H9 (cell line): ENCODE measurements around the gene SRSF6. TPM values are rescaled to one million over a fixed set of nuclear protein-coding genes. Genes with fewer than 3 reads are reported as not detected.

Experiments
- DNase-seq: peaks from one replicate; pipeline ENCODE4 v3.0.0-alpha.2; 2017
- H2AFZ ChIP-seq: one replicate; pipeline ENCODE4 v1.6.1; 2013; ENCODE audit warnings: mild to moderate bottlenecking, low read length, control low read depth, moderate library complexity
- H2AK5ac ChIP-seq: 2 replicates; pipeline ENCODE4 v1.6.1; 2013; ENCODE audit warnings: low read length, control low read depth, mixed read lengths; ENCODE audit not compliant: insufficient read length
- H2BK120ac ChIP-seq: one replicate; pipeline ENCODE4 v1.6.1; 2013; ENCODE audit warnings: low read depth, mild to moderate bottlenecking, low read length, control low read depth, inconsistent platforms; ENCODE audit not compliant: poor library complexity, severe bottlenecking
- H2BK12ac ChIP-seq: 2 replicates; pipeline ENCODE4 v1.6.1; 2013; ENCODE audit warnings: low read length, control low read depth, mixed read lengths, low read depth; ENCODE audit not compliant: insufficient read length
- H2BK15ac ChIP-seq: 2 replicates; pipeline ENCODE4 v1.6.1; 2013; ENCODE audit warnings: low read depth, low read length, control low read depth
- H2BK20ac ChIP-seq: one replicate; pipeline ENCODE4 v1.6.1; 2013; ENCODE audit warnings: low read depth, mild to moderate bottlenecking, low read length, control low read depth, inconsistent platforms; ENCODE audit not compliant: poor library complexity, severe bottlenecking
- H2BK5ac ChIP-seq: 2 replicates; pipeline ENCODE4 v1.6.1; 2013; ENCODE audit warnings: low read length, control low read depth, mixed read lengths; ENCODE audit not compliant: insufficient read length
- H3K14ac ChIP-seq: 2 replicates; pipeline ENCODE4 v1.6.1; 2013; ENCODE audit warnings: low read length, control low read depth; ENCODE audit not compliant: insufficient read depth
- H3K18ac ChIP-seq: 2 replicates; pipeline ENCODE4 v1.6.1; 2013; ENCODE audit warnings: low read depth, mild to moderate bottlenecking, mixed read lengths, low read length, control low read depth; ENCODE audit not compliant: insufficient read length
- H3K23ac ChIP-seq: 2 replicates; pipeline ENCODE4 v1.6.1; 2013; ENCODE audit warnings: low read length, control low read depth, mixed read lengths, low read depth; ENCODE audit not compliant: insufficient read length
- H3K23me2 ChIP-seq: 2 replicates; pipeline ENCODE4 v1.6.1; 2013; ENCODE audit warnings: low read depth, mild to moderate bottlenecking, mixed read lengths, low read length, control low read depth; ENCODE audit not compliant: insufficient read length, poor library complexity, severe bottlenecking
- H3K27ac ChIP-seq: 2 replicates; pipeline ENCODE4 v1.5.1; 2013; ENCODE audit warnings: low read length, control low read depth, mixed read lengths, low read depth; ENCODE audit not compliant: insufficient read length
- H3K27me3 ChIP-seq: 2 replicates; pipeline ENCODE4 v1.6.1; 2013; ENCODE audit warnings: low read length, control low read depth, inconsistent platforms; ENCODE audit not compliant: insufficient read depth
- H3K4ac ChIP-seq: 2 replicates; pipeline ENCODE4 v1.6.1; 2013; ENCODE audit warnings: low read depth, mild to moderate bottlenecking, control low read depth, inconsistent platforms, low read length, moderate library complexity
- H3K4me1 ChIP-seq: 2 replicates; pipeline ENCODE4 v1.6.1; 2013; ENCODE audit warnings: low read length, control low read depth, inconsistent platforms; ENCODE audit not compliant: insufficient read depth
- H3K4me2 ChIP-seq: 2 replicates; pipeline ENCODE4 v1.6.1; 2013; ENCODE audit warnings: low read length, control low read depth, mixed read lengths; ENCODE audit not compliant: insufficient read length, insufficient read depth
- H3K56ac ChIP-seq: 2 replicates; pipeline ENCODE4 v1.6.1; 2013; ENCODE audit warnings: low read depth, mild to moderate bottlenecking, mixed read lengths, low read length, control low read depth; ENCODE audit not compliant: insufficient read length
- H3K79me1 ChIP-seq: 2 replicates; pipeline ENCODE4 v1.6.1; 2013; ENCODE audit warnings: low read depth, mild to moderate bottlenecking, moderate library complexity, low read length, control low read depth, inconsistent platforms; ENCODE audit not compliant: insufficient read depth, poor library complexity, severe bottlenecking
- H3K79me2 ChIP-seq: 2 replicates; pipeline ENCODE4 v1.6.1; 2013; ENCODE audit warnings: low read length, control low read depth, inconsistent platforms; ENCODE audit not compliant: insufficient read depth
- H3K9ac ChIP-seq: 2 replicates; pipeline ENCODE4 v1.6.1; 2013; ENCODE audit warnings: low read length, control low read depth, mixed read lengths; ENCODE audit not compliant: insufficient read length; ENCODE audit errors: extremely low read depth
- H3K9me3 ChIP-seq: one replicate; pipeline ENCODE4 v1.6.1; 2013; ENCODE audit warnings: low read depth, low read length, inconsistent platforms; ENCODE audit not compliant: control insufficient read depth
- H3T11ph ChIP-seq: one replicate; pipeline ENCODE4 v1.6.1; 2013; ENCODE audit warnings: mild to moderate bottlenecking, low read length, control low read depth, inconsistent platforms
- H4K20me1 ChIP-seq: one replicate; pipeline ENCODE4 v1.6.1; 2013; ENCODE audit not compliant: control insufficient read depth, insufficient read length, insufficient read depth
- H4K5ac ChIP-seq: 2 replicates; pipeline ENCODE4 v1.6.1; 2013; ENCODE audit warnings: low read depth, mild to moderate bottlenecking, mixed read lengths, low read length, control low read depth; ENCODE audit not compliant: insufficient read length
- H4K8ac ChIP-seq: replicated peaks from 2 replicates; pipeline ENCODE4 v1.6.1; 2013; ENCODE audit warnings: low read length, control low read depth, mixed read lengths, low read depth; ENCODE audit not compliant: insufficient read length
- H4K91ac ChIP-seq: 2 replicates; pipeline ENCODE4 v1.6.1; 2013; ENCODE audit warnings: low read depth, mild to moderate bottlenecking, moderate library complexity, mixed read lengths, low read length, control low read depth; ENCODE audit not compliant: insufficient read length
- H3K27ac Mint-ChIP-seq, 3 experiments: 2 replicates in 2 of 3; 3 replicates in 1 of 3; pipeline ENCODE4 v1.8.0; 2020 to 2021; ENCODE audit warnings: mixed read lengths in 3 of 3, mild to moderate bottlenecking in 1 of 3, moderate library complexity in 1 of 3
- H3K27me3 Mint-ChIP-seq: 2 replicates; pipeline ENCODE4 v1.8.0; 2021; ENCODE audit warnings: low read depth, mild to moderate bottlenecking, moderate library complexity, mixed read lengths
- H3K36me3 Mint-ChIP-seq, 3 experiments: 2 replicates in 2 of 3; 3 replicates in 1 of 3; pipeline ENCODE4 v1.8.0; 2020 to 2021; ENCODE audit warnings: low read depth in 3 of 3, mixed read lengths in 3 of 3; ENCODE audit not compliant: insufficient read depth in 1 of 3
- H3K4me1 Mint-ChIP-seq, 2 experiments: 2 replicates each; pipeline ENCODE4 v1.8.0; 2020; ENCODE audit warnings: mixed read lengths in 2 of 2
- H3K4me3 Mint-ChIP-seq, 2 experiments: 2 replicates in 1 of 2; 3 replicates in 1 of 2; pipeline ENCODE4 v1.8.0; 2020 to 2021; ENCODE audit warnings: mild to moderate bottlenecking in 2 of 2, mixed read lengths in 2 of 2, moderate library complexity in 1 of 2
- H3K9me3 Mint-ChIP-seq, 2 experiments: 2 replicates in 1 of 2; 3 replicates in 1 of 2; pipeline ENCODE4 v1.8.0; 2020; ENCODE audit warnings: mild to moderate bottlenecking in 2 of 2, mixed read lengths in 2 of 2, moderate library complexity in 1 of 2
- WGBS: extraction: QIAGEN DNeasy Blood & Tissue Kit; methylation state at CpG from one replicate; pipeline ENCODE4 v1.1.7; 2013; ENCODE audit warnings: missing lambda C conversion rate, low lambda C conversion rate, mixed read lengths; ENCODE audit not compliant: insufficient read length; ENCODE audit errors: extremely low coverage; 5-methylcytosine and 5-hydroxymethylcytosine counted together
- total RNA-seq: library from RNA; stranded (reverse); gene quantifications from 2 replicates; pipeline ENCODE4 v1.2.1, GENCODE V29; 2021
- TF ChIP-seq, protein P1 (sequence below): fragments of 200-600 bp; sonication (generic); conservative IDR thresholded peaks from 3 replicates; pipeline ENCODE4 v1.8.0; 2021; ENCODE audit warnings: antibody characterized with exemption, mild to moderate bottlenecking

The SRSF6 gene
- total RNA-seq, 1 experiment from 2014 or later, result 336 TPM

DNA sequence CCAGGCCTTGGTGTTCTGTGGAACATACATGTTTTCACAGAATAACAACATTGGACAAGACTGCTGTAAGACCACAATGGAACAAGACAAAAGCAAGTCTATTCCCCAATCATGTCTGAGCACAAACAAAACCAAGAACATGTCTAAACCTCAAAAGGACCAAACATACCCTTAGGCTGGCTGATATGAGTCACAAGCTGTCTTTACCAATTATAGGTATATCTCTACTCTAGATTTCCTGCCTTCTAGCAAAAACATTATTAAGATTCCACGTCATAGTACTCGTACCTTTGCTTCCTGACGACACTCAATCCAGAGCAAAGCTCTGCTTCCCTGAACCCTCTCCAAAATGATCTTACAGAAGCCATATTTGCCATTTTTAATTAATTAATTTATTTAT, 34.4 kb downstream of the SRSF6 start:
- H3K4me3 Mint-ChIP-seq, result no peak overlapping the region
- Histone ChIP-seq H2BK15ac (no peak overlapping the region), H3K18ac (no peak overlapping the region), H3K23ac (no peak overlapping the region), H2BK20ac (no peak overlapping the region), H4K91ac (no peak overlapping the region), H2BK12ac (no peak overlapping the region), H3T11ph (no peak overlapping the region), H2AFZ (no peak overlapping the region), H3K4me2 (no peak overlapping the region), H3K27ac (no peak overlapping the region), H3K4me1 (no peaks in the 10 kb centered on the region), H3K56ac (no peak overlapping the region), H3K79me2 (no peaks in the 10 kb centered on the region), H4K5ac (no peak overlapping the region), H3K23me2 (no peaks in the 10 kb centered on the region), H2BK5ac (no peak overlapping the region), H4K20me1 (no peaks in the 10 kb centered on the region), H3K14ac (no peak overlapping the region), H4K8ac (no peak overlapping the region), H3K27me3 (no peaks in the 10 kb centered on the region), H2AK5ac (no peak overlapping the region), H3K9me3 (no peaks in the 10 kb centered on the region), H3K79me1 (no peaks in the 10 kb centered on the region), H2BK120ac (no peak overlapping the region), H3K4ac (no peak overlapping the region), H3K9ac (no peak overlapping the region)
- peaks cover 6% of the 10 kb centered on the region for H3K27me3 Mint-ChIP-seq
- no peaks in the 10 kb centered on the region for H3K4me1 Mint-ChIP-seq
- TF ChIP-seq, protein P1, sequence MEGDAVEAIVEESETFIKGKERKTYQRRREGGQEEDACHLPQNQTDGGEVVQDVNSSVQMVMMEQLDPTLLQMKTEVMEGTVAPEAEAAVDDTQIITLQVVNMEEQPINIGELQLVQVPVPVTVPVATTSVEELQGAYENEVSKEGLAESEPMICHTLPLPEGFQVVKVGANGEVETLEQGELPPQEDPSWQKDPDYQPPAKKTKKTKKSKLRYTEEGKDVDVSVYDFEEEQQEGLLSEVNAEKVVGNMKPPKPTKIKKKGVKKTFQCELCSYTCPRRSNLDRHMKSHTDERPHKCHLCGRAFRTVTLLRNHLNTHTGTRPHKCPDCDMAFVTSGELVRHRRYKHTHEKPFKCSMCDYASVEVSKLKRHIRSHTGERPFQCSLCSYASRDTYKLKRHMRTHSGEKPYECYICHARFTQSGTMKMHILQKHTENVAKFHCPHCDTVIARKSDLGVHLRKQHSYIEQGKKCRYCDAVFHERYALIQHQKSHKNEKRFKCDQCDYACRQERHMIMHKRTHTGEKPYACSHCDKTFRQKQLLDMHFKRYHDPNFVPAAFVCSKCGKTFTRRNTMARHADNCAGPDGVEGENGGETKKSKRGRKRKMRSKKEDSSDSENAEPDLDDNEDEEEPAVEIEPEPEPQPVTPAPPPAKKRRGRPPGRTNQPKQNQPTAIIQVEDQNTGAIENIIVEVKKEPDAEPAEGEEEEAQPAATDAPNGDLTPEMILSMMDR, result no peak
- DNase-seq, result no peak
- H3K36me3 Mint-ChIP-seq, result peaks cover 0 to 7% (median 0%) of the 10 kb centered on the region in 3 experiments; a peak in 1 of 7 replicates
- H3K27ac Mint-ChIP-seq, result no peak overlapping the region
- WGBS, result no CpG with 5 or more reads among the region's 3 CpGs
- peaks cover 11 to 14% of the 10 kb centered on the region in 2 experiments for H3K9me3 Mint-ChIP-seq
